HL-60 (cell line): ENCODE data around the gene CKAP2L.
A peak's percentile ranks its signal among the peaks of the same experiment; 100 is the strongest.

Experiments used
- DNase-seq, 2 experiments: peaks; one replicate each; pipeline ENCODE4 v3.0.0-alpha.2; 2010 to 2020; ENCODE audit warnings: low read depth in 1 of 2, low spot score in 1 of 2
- H3K27ac ChIP-seq: fragments of 250-450 bp; sonication (Bioruptor Pico); replicated peaks from 2 replicates; pipeline ENCODE4 v1.5.1; 2020; ENCODE audit warnings: mild to moderate bottlenecking, moderate library complexity
- H3K27me3 ChIP-seq: fragments of 250-450 bp; sonication (Bioruptor Pico); 2 replicates; pipeline ENCODE4 v1.5.1; 2021; ENCODE audit warnings: mild to moderate bottlenecking, moderate library complexity; ENCODE audit not compliant: insufficient read depth, poor library complexity, severe bottlenecking
- H3K4me3 ChIP-seq: replicated peaks from 2 replicates; pipeline ENCODE4 v1.5.1; 2011; ENCODE audit warnings: mild to moderate bottlenecking, control low read depth, low read length; ENCODE audit not compliant: insufficient read depth
- GABPA ChIP-seq: IDR thresholded peaks from 2 replicates; pipeline ENCODE4 v1.6.1; 2012; ENCODE audit warnings: low read depth
- POLR2AphosphoS5 ChIP-seq: IDR thresholded peaks from 2 replicates; pipeline ENCODE4 v1.6.1; 2012; ENCODE audit warnings: low read depth
- SPI1 ChIP-seq: IDR thresholded peaks from 2 replicates; pipeline ENCODE4 v1.6.1; 2012; ENCODE audit warnings: low read depth, mild to moderate bottlenecking, borderline replicate concordance
- TF ChIP-seq, protein P1 (sequence below): IDR thresholded peaks from one replicate; pipeline ENCODE4 v1.5.1; 2011; ENCODE audit warnings: low read length, control low read depth, inconsistent platforms; ENCODE audit not compliant: insufficient read depth
- TF ChIP-seq, protein P2 (sequence below): IDR thresholded peaks from 2 replicates; pipeline ENCODE4 v1.6.1; 2012; ENCODE audit warnings: low read depth; ENCODE audit not compliant: insufficient replicate concordance

Gene CKAP2L

DNA sequence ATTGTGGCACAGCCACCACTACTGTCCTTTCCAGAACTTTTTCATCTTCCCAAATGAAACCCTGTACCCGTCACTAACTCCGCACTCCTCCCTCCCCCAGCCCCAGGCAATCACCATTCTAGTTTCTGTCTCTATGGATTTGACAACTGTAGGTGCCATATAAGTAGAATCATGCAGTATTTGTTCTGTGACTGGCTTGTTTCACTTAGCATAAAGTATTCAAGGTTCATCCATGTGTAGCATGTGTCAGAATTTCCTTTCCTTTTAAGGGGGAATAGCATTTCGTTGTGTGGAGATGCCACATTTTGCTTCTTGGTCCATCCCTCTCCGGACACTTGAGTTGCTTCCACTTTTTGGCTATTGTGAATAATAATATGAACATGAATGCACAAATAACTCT is 842 bp upstream of the CKAP2L start:
- DNase-seq: no peak
- Histone ChIP-seq H3K27me3 (no peaks in the 10 kb centered on the region), H3K4me3 (peak overlapping the region; percentile 85), H3K27ac (peak overlapping the region; percentile 76)
- no peak for TF ChIP-seq POLR2AphosphoS5
- TF ChIP-seq GABPA: no peak
- TF ChIP-seq, protein P1, sequence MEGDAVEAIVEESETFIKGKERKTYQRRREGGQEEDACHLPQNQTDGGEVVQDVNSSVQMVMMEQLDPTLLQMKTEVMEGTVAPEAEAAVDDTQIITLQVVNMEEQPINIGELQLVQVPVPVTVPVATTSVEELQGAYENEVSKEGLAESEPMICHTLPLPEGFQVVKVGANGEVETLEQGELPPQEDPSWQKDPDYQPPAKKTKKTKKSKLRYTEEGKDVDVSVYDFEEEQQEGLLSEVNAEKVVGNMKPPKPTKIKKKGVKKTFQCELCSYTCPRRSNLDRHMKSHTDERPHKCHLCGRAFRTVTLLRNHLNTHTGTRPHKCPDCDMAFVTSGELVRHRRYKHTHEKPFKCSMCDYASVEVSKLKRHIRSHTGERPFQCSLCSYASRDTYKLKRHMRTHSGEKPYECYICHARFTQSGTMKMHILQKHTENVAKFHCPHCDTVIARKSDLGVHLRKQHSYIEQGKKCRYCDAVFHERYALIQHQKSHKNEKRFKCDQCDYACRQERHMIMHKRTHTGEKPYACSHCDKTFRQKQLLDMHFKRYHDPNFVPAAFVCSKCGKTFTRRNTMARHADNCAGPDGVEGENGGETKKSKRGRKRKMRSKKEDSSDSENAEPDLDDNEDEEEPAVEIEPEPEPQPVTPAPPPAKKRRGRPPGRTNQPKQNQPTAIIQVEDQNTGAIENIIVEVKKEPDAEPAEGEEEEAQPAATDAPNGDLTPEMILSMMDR: no peak
- no peak for TF ChIP-seq SPI1
- TF ChIP-seq, protein P2, sequence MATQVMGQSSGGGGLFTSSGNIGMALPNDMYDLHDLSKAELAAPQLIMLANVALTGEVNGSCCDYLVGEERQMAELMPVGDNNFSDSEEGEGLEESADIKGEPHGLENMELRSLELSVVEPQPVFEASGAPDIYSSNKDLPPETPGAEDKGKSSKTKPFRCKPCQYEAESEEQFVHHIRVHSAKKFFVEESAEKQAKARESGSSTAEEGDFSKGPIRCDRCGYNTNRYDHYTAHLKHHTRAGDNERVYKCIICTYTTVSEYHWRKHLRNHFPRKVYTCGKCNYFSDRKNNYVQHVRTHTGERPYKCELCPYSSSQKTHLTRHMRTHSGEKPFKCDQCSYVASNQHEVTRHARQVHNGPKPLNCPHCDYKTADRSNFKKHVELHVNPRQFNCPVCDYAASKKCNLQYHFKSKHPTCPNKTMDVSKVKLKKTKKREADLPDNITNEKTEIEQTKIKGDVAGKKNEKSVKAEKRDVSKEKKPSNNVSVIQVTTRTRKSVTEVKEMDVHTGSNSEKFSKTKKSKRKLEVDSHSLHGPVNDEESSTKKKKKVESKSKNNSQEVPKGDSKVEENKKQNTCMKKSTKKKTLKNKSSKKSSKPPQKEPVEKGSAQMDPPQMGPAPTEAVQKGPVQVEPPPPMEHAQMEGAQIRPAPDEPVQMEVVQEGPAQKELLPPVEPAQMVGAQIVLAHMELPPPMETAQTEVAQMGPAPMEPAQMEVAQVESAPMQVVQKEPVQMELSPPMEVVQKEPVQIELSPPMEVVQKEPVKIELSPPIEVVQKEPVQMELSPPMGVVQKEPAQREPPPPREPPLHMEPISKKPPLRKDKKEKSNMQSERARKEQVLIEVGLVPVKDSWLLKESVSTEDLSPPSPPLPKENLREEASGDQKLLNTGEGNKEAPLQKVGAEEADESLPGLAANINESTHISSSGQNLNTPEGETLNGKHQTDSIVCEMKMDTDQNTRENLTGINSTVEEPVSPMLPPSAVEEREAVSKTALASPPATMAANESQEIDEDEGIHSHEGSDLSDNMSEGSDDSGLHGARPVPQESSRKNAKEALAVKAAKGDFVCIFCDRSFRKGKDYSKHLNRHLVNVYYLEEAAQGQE: no peak

DNA sequence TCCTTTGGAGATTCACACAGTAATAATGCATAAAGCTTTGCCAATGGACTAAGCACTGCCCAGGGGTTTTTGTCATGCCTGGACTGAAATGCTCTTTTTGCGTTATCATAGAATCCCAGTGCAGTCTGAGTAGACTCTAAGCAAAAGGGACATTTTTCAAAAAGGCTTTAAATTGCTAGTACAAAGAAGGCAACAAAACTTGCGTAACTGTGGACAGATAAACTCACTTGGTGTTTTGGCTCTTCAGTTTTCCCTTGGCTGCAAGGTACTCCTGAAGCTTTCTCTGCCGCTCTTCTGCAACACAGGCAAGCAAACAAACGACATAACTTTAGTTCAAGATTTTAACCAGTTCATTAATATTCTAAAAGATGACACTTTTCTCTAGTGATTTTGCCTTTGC is 2.1 kb downstream of the CKAP2L start:
- Histone ChIP-seq H3K27ac (no peak overlapping the region; the same call in 1 of the 2 replicates), H3K27me3 (no peaks in the 10 kb centered on the region), H3K4me3 (no peak overlapping the region)
- no peak for DNase-seq
- TF ChIP-seq GABPA (no peak), POLR2AphosphoS5 (no peak), SPI1 (no peak)
- TF ChIP-seq, protein P1: no peak
- TF ChIP-seq, protein P2: no peak

DNA sequence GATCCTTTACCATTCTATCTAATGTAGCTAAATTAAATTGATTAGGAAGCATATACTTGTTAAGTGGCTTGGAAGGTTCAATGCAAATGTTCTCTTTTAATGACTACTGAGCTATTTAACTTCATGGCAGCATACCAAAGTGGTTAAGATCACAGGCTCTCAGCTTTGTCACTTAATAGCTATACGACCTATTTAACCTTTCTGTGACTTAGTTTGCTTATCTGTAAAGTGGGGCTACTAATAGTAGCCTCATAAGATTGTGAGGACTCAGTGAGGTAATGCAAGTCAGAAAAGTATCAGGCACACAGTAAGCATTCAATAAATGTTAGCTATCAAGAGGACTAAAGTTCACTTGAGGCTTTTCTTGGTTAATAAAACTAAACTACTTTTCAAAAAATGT is 4.3 kb downstream of the CKAP2L start:
- DNase-seq: no peak
- H3K4me3 ChIP-seq: no peak overlapping the region
- H3K27ac ChIP-seq: no peak overlapping the region
- TF ChIP-seq, protein P1: no peak
- TF ChIP-seq, protein P2: no peak
- no peak for TF ChIP-seq POLR2AphosphoS5
- H3K27me3 ChIP-seq: no peaks in the 10 kb centered on the region
